ENCODE results near the gene RYR2.

RYR2 gene

GRCh38 chr1:237478842-237479241 lies 436.9 kb downstream of the RYR2 start:
- DNase-seq: no peak

GRCh38 chr1:237482777-237483176 lies 440.8 kb downstream of the RYR2 start:
- DNase-seq: no peak

- DNase-seq: no peak
These were observed 450.4 kb downstream of the RYR2 start for GRCh38 chr1:237492359-237492758.

GRCh38 chr1:237500566-237500965 lies 458.6 kb downstream of the RYR2 start:
- no peak for DNase-seq

- no peak for DNase-seq
These were observed 461.3 kb downstream of the RYR2 start for GRCh38 chr1:237503292-237503691.

GRCh38 chr1:237507005-237507404 lies 465.0 kb downstream of the RYR2 start:
- DNase-seq: no peak

- no peak for DNase-seq
These were observed 467.8 kb downstream of the RYR2 start for GRCh38 chr1:237509748-237510147.

GRCh38 chr1:237525102-237525501 lies 483.1 kb downstream of the RYR2 start:
- DNase-seq: no peak

- DNase-seq: no peak
These were observed 485.8 kb downstream of the RYR2 start for GRCh38 chr1:237527761-237528160.

- no peak for DNase-seq
These were observed 486.6 kb downstream of the RYR2 start for GRCh38 chr1:237528545-237528944.

- no peak for DNase-seq
These were observed 497.1 kb downstream of the RYR2 start for GRCh38 chr1:237539055-237539454.

GRCh38 chr1:237542525-237543418 lies 500.8 kb downstream of the RYR2 start:
- DNase-seq: no peak

GRCh38 chr1:237553078-237553477 lies 511.1 kb downstream of the RYR2 start:
- DNase-seq: no peak

GRCh38 chr1:237556911-237557310 lies 514.9 kb downstream of the RYR2 start:
- no peak for DNase-seq

- DNase-seq: peak; percentile 81
These were observed 520.3 kb downstream of the RYR2 start for GRCh38 chr1:237562242-237562823.

GRCh38 chr1:237565236-237565635 lies 523.3 kb downstream of the RYR2 start:
- no peak for DNase-seq

GRCh38 chr1:237566581-237566980 lies 524.6 kb downstream of the RYR2 start:
- DNase-seq: no peak

- no peak for DNase-seq
These were observed 527.0 kb downstream of the RYR2 start for GRCh38 chr1:237568955-237569354.

GRCh38 chr1:237570530-237570929 lies 528.5 kb downstream of the RYR2 start:
- no peak for DNase-seq

GRCh38 chr1:237574536-237574935 lies 532.6 kb downstream of the RYR2 start:
- DNase-seq: no peak

- no peak for DNase-seq
These were observed 536.6 kb downstream of the RYR2 start for GRCh38 chr1:237578540-237578939.

- no peak for DNase-seq
These were observed 538.7 kb downstream of the RYR2 start for GRCh38 chr1:237580726-237581125.

GRCh38 chr1:237583270-237583669 lies 541.3 kb downstream of the RYR2 start:
- DNase-seq: no peak

GRCh38 chr1:237583756-237584155 lies 541.8 kb downstream of the RYR2 start:
- no peak for DNase-seq

GRCh38 chr1:237590386-237590785 lies 548.4 kb downstream of the RYR2 start:
- no peak for DNase-seq
